Endodermal cell (in vitro differentiated cells): ENCODE measurements around the gene BRD3. TPM values are rescaled to one million over a fixed set of nuclear protein-coding genes. Genes with fewer than 3 reads are reported as not detected.

Experiments used
- DNase-seq: peaks from one replicate; pipeline ENCODE4 v3.0.0-alpha.2; 2017
- H3K27ac ChIP-seq: 2 replicates; pipeline ENCODE4 v1.5.1; 2013; ENCODE audit warnings: mild to moderate bottlenecking, low read depth, low read length, moderate library complexity
- H3K27me3 ChIP-seq: 2 replicates; pipeline ENCODE4 v1.6.1; 2013; ENCODE audit warnings: mild to moderate bottlenecking, low read length, moderate library complexity; ENCODE audit not compliant: insufficient read depth, control insufficient read depth, poor library complexity, severe bottlenecking
- H3K36me3 ChIP-seq: 2 replicates; pipeline ENCODE4 v1.7.0; 2013; ENCODE audit warnings: mild to moderate bottlenecking, low read length, moderate library complexity; ENCODE audit not compliant: control insufficient read depth, insufficient read depth
- H3K4me1 ChIP-seq: one replicate; pipeline ENCODE4 v1.7.0; 2013; ENCODE audit warnings: low read length; ENCODE audit not compliant: control insufficient read depth, insufficient read depth
- H3K4me3 ChIP-seq: 2 replicates; pipeline ENCODE4 v1.5.1; 2013; ENCODE audit warnings: mild to moderate bottlenecking, low read length, moderate library complexity
- H3K9ac ChIP-seq: 2 replicates; pipeline ENCODE4 v1.6.1; 2013; ENCODE audit warnings: mild to moderate bottlenecking, low read length, moderate library complexity; ENCODE audit not compliant: poor library complexity, severe bottlenecking; ENCODE audit errors: extremely low read depth
- H3K9me3 ChIP-seq: 2 replicates; pipeline ENCODE4 v1.6.1; 2013; ENCODE audit warnings: mild to moderate bottlenecking, low read length, moderate library complexity; ENCODE audit not compliant: control insufficient read depth
- H3K27ac Mint-ChIP-seq: 2 replicates; pipeline ENCODE4 v1.8.0; 2020; ENCODE audit warnings: mixed read lengths
- H3K27me3 Mint-ChIP-seq: 2 replicates; pipeline ENCODE4 v1.8.0; 2021; ENCODE audit warnings: mild to moderate bottlenecking, mixed read lengths; ENCODE audit not compliant: insufficient read depth
- H3K36me3 Mint-ChIP-seq: 2 replicates; pipeline ENCODE4 v1.8.0; 2020; ENCODE audit warnings: low read depth, mixed read lengths
- H3K4me1 Mint-ChIP-seq: 2 replicates; pipeline ENCODE4 v1.8.0; 2020; ENCODE audit warnings: mixed read lengths
- H3K4me3 Mint-ChIP-seq: 2 replicates; pipeline ENCODE4 v1.8.0; 2020; ENCODE audit warnings: mild to moderate bottlenecking, moderate library complexity, mixed read lengths
- H3K9me3 Mint-ChIP-seq: 2 replicates; pipeline ENCODE4 v1.8.0; 2020; ENCODE audit warnings: mild to moderate bottlenecking, mixed read lengths
- WGBS, 2 experiments: methylation state at CpG; one replicate each; pipeline versions ENCODE4 v1.1.5 to v1.1.7; 2013; ENCODE audit warnings: missing lambda C conversion rate in 2 of 2, mixed read lengths in 1 of 2; ENCODE audit not compliant: insufficient coverage in 1 of 2, insufficient read length in 1 of 2; 5-methylcytosine and 5-hydroxymethylcytosine counted together
- total RNA-seq, 2 donors: library from RNA; stranded (reverse); fragmentation: NEBNext Ultra II Directional in 1 of 2; extraction: Animal tissue kit (Norgen Biotek cat#: 25700) in 1 of 2; gene quantifications; 2 replicates in 1 of 2; 3 replicates in 1 of 2; pipeline ENCODE4 v1.2.1, GENCODE V29; 2021
- TF ChIP-seq, protein P1 (sequence below): fragments of 200-600 bp; sonication (generic); conservative IDR thresholded peaks from 2 replicates; pipeline ENCODE4 v1.5.0; 2021; ENCODE audit warnings: antibody characterized with exemption, mild to moderate bottlenecking

BRD3 gene
- total RNA-seq, 2 donors from 2014 or later, result 92.3 to 103 TPM

- H3K36me3 Mint-ChIP-seq, result peaks cover 54% of the 10 kb centered on the region
- H3K9me3 ChIP-seq, result no peaks in the 10 kb centered on the region
- no peaks in the 10 kb centered on the region for H3K27me3 Mint-ChIP-seq
- no peak overlapping the region for H3K4me3 ChIP-seq
- no peaks in the 10 kb centered on the region for H3K9me3 Mint-ChIP-seq
- H3K4me3 Mint-ChIP-seq, result no peak overlapping the region
- H3K36me3 ChIP-seq, result peaks cover 50% of the 10 kb centered on the region
- H3K27ac Mint-ChIP-seq, result no peak overlapping the region
- H3K4me1 Mint-ChIP-seq, result no peaks in the 10 kb centered on the region
- H3K27me3 ChIP-seq, result no peaks in the 10 kb centered on the region
- H3K4me1 ChIP-seq, result no peaks in the 10 kb centered on the region
- DNase-seq, result no peak
- no peak overlapping the region for H3K9ac ChIP-seq
- WGBS, 2 experiments, result 94 to 95% methylated on average over 7 to 14 of the region's 14 CpGs
- no peak overlapping the region for H3K27ac ChIP-seq
- TF ChIP-seq, protein P1, sequence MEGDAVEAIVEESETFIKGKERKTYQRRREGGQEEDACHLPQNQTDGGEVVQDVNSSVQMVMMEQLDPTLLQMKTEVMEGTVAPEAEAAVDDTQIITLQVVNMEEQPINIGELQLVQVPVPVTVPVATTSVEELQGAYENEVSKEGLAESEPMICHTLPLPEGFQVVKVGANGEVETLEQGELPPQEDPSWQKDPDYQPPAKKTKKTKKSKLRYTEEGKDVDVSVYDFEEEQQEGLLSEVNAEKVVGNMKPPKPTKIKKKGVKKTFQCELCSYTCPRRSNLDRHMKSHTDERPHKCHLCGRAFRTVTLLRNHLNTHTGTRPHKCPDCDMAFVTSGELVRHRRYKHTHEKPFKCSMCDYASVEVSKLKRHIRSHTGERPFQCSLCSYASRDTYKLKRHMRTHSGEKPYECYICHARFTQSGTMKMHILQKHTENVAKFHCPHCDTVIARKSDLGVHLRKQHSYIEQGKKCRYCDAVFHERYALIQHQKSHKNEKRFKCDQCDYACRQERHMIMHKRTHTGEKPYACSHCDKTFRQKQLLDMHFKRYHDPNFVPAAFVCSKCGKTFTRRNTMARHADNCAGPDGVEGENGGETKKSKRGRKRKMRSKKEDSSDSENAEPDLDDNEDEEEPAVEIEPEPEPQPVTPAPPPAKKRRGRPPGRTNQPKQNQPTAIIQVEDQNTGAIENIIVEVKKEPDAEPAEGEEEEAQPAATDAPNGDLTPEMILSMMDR, result no peak
Measured at GRCh38 chr9:134031783-134032182, 36.0 kb downstream of the BRD3 start.

GRCh38 chr9:134030821-134031470, 36.9 kb downstream of the BRD3 start:
- WGBS, 2 experiments, result 95 to 99% methylated on average over 13 to 29 of the region's 29 CpGs
- H3K27ac Mint-ChIP-seq, result no peak overlapping the region
- no peak overlapping the region for H3K9ac ChIP-seq

GRCh38 chr9:134029248-134030226, 38.3 kb downstream of the BRD3 start:
- Histone ChIP-seq H3K36me3 (peaks cover 29% of the 10 kb centered on the region), H3K4me1 (no peaks in the 10 kb centered on the region), H3K4me3 (no peak overlapping the region), H3K9me3 (no peaks in the 10 kb centered on the region), H3K9ac (no peak overlapping the region), H3K27me3 (no peaks in the 10 kb centered on the region), H3K27ac (no peak overlapping the region)
- Mint-ChIP-seq H3K4me1 (peaks cover 2% of the 10 kb centered on the region), H3K27ac (no peak overlapping the region), H3K36me3 (peaks cover 34% of the 10 kb centered on the region), H3K27me3 (no peaks in the 10 kb centered on the region), H3K4me3 (no peak overlapping the region), H3K9me3 (no peaks in the 10 kb centered on the region)
- TF ChIP-seq, protein P1, result no peak
- WGBS, 2 experiments, result 96 to 97% methylated on average over 19 to 21 of the region's 21 CpGs
- DNase-seq, result no peak

More at GRCh38 chr9:134030821-134031470, 36.9 kb downstream of the BRD3 start:
- TF ChIP-seq, protein P1, result no peak
- DNase-seq, result no peak
- Mint-ChIP-seq H3K4me3 (no peak overlapping the region), H3K9me3 (no peaks in the 10 kb centered on the region), H3K27me3 (no peaks in the 10 kb centered on the region), H3K4me1 (peaks cover 2% of the 10 kb centered on the region), H3K36me3 (peaks cover 48% of the 10 kb centered on the region)
- Histone ChIP-seq H3K27me3 (no peaks in the 10 kb centered on the region), H3K27ac (no peak overlapping the region), H3K4me1 (no peaks in the 10 kb centered on the region), H3K9me3 (no peaks in the 10 kb centered on the region), H3K36me3 (peaks cover 43% of the 10 kb centered on the region), H3K4me3 (no peak overlapping the region)
